Keratinocyte (primary cell): ENCODE measurements around the gene CDKN3. TPM values are rescaled to one million over a fixed set of nuclear protein-coding genes. Genes with fewer than 3 reads are reported as not detected.

Experiments
- DNase-seq: peaks from one replicate; pipeline ENCODE4 v3.0.0-alpha.2; 2011; ENCODE audit warnings: low read depth, missing footprints, low spot score
- FAIRE-seq: peaks from 2 replicates; lab custom pipeline; 2011; peaks lifted over from hg19 to GRCh38; lab: Jason Lieb, UNC
- H2AFZ ChIP-seq: 2 replicates; pipeline ENCODE4 v1.6.0; 2012; ENCODE audit warnings: low read length, control low read depth, inconsistent platforms; ENCODE audit not compliant: control insufficient read depth
- H3K27ac ChIP-seq: 2 replicates; pipeline ENCODE4 v1.5.1; 2011; ENCODE audit warnings: low read length; ENCODE audit not compliant: control insufficient read depth, insufficient read depth
- H3K27me3 ChIP-seq: 3 replicates; pipeline ENCODE4 v1.6.0; 2011; ENCODE audit warnings: low read length; ENCODE audit not compliant: control insufficient read depth, insufficient read depth; ENCODE audit errors: extremely low read depth
- H3K36me3 ChIP-seq, 2 experiments: 2 replicates in 1 of 2; 3 replicates in 1 of 2; pipeline ENCODE4 v1.5.1; 2011; ENCODE audit warnings: low read length in 2 of 2, mild to moderate bottlenecking in 1 of 2; ENCODE audit not compliant: control insufficient read depth in 2 of 2, insufficient read depth in 2 of 2; ENCODE audit errors: extremely low read depth in 1 of 2
- H3K4me1 ChIP-seq: 3 replicates; pipeline ENCODE4 v1.5.1; 2011; ENCODE audit warnings: low read length; ENCODE audit not compliant: control insufficient read depth, insufficient read depth; ENCODE audit errors: extremely low read depth
- H3K4me2 ChIP-seq: 3 replicates; pipeline ENCODE4 v1.6.0; 2011; ENCODE audit warnings: low read depth, low read length; ENCODE audit not compliant: control insufficient read depth, insufficient read depth; ENCODE audit errors: extremely low read depth
- H3K4me3 ChIP-seq, 3 experiments: fragments of 200-600 bp in 1 of 3; sonication (generic) in 1 of 3; 2 replicates in 2 of 3; 3 replicates in 1 of 3; pipeline ENCODE4 v1.5.1; 2011 to 2016; ENCODE audit warnings: low read length in 3 of 3, mild to moderate bottlenecking in 3 of 3, control low read depth in 2 of 3, inconsistent platforms in 1 of 3, low read depth in 1 of 3, mixed read lengths in 1 of 3, mixed run types in 1 of 3, moderate library complexity in 1 of 3; ENCODE audit not compliant: control insufficient read depth in 2 of 3, insufficient read depth in 2 of 3; ENCODE audit errors: extremely low read depth in 1 of 3
- H3K79me2 ChIP-seq: 2 replicates; pipeline ENCODE4 v1.6.0; 2012; ENCODE audit warnings: low read length; ENCODE audit not compliant: control insufficient read depth, insufficient read depth
- H3K9ac ChIP-seq: 3 replicates; pipeline ENCODE4 v1.6.0; 2011; ENCODE audit warnings: low read length; ENCODE audit not compliant: control insufficient read depth, insufficient read depth; ENCODE audit errors: extremely low read depth
- H3K9me1 ChIP-seq: 3 replicates; pipeline ENCODE4 v1.6.0; 2011; ENCODE audit warnings: low read length; ENCODE audit not compliant: control insufficient read depth, insufficient read depth; ENCODE audit errors: extremely low read depth
- H3K9me3 ChIP-seq: 2 replicates; pipeline ENCODE4 v1.5.1; 2012; ENCODE audit warnings: low read depth, low read length; ENCODE audit not compliant: control insufficient read depth
- H4K20me1 ChIP-seq: 3 replicates; pipeline ENCODE4 v1.6.0; 2011; ENCODE audit warnings: low read length; ENCODE audit not compliant: control insufficient read depth, insufficient read depth; ENCODE audit errors: extremely low read depth
- CTCF ChIP-seq, 3 experiments: IDR thresholded peaks in 1 of 3; conservative IDR thresholded peaks in 1 of 3; optimal IDR thresholded peaks in 1 of 3; 2 replicates in 2 of 3; 3 replicates in 1 of 3; pipeline versions ENCODE3 to v1.5.1; 2011; ENCODE audit warnings: low read length in 3 of 3, mild to moderate bottlenecking in 3 of 3, moderate library complexity in 2 of 3, control low read depth in 1 of 3, inconsistent platforms in 1 of 3; ENCODE audit not compliant: insufficient read depth in 2 of 3; ENCODE audit errors: extremely low read depth in 1 of 3
- EZH2 ChIP-seq: IDR thresholded peaks from one replicate; pipeline ENCODE4 v1.6.1; 2012; ENCODE audit warnings: inconsistent platforms, mild to moderate bottlenecking, low read length, moderate library complexity
- dilution Hi-C: fragments of 300-500 bp; cut with MboI; formaldehyde crosslinking; loops from one replicate; pipeline ENCODE4 v1.7.0; 2020; ENCODE audit warnings: low sequenced_read_pairs; ENCODE audit not compliant: extremely low pct_ligation_motif_present
- polyA plus RNA-seq, 5 experiments: library from polyadenylated mRNA; depleted of rRNA in 3 of 5; stranded (reverse) in 3 of 5; stranded (forward) in 1 of 5; unstranded in 1 of 5; fragments of >200 nt; gene quantifications; 1 replicate in 1 of 5; 2 replicates in 3 of 5; 3 replicates in 1 of 5; pipeline versions ENCODE4 v1.2.1 to v1.2.3, GENCODE V29; 2011 to 2012; ENCODE audit warnings: missing spikeins in 2 of 5, low read depth in 1 of 5, low replicate concordance in 1 of 5

The CDKN3 gene
- polyA plus RNA-seq, 1 donor (not counting 4 experiments of a cell fraction or from before 2014, with no cell fraction given) = 51.6 TPM

- TF ChIP-seq CTCF (optimal IDR thresholded peaks at IDR 0.05 in 1 of 3, IDR thresholded peaks at IDR 0.05 in 1 of 3, conservative IDR thresholded peaks at IDR 0.05 in 1 of 3; ENCODE audit: extremely low read depth in 1 of 3, insufficient read depth in 2 of 3, low read length in 3 of 3) = no peak
- TF ChIP-seq EZH2 = no peak
- Histone ChIP-seq H3K27me3 (no peaks in the 10 kb centered on the region), H3K4me2 (no peak overlapping the region), H3K4me1 (no peaks in the 10 kb centered on the region), H3K36me3 (peaks cover 0 to 12% of the 10 kb centered on the region in 2 experiments), H2AFZ (no peak overlapping the region), H3K79me2 (no peaks in the 10 kb centered on the region), H3K9ac (no peak overlapping the region), H3K27ac (no peak overlapping the region), H3K4me3 (no peak overlapping the region), H4K20me1 (no peaks in the 10 kb centered on the region), H3K9me1 (no peaks in the 10 kb centered on the region), H3K9me3 (no peaks in the 10 kb centered on the region)
- DNase-seq = no peak
- no peak for FAIRE-seq
- dilution Hi-C loops = no loop called here
These were observed 14.6 kb downstream of the CDKN3 start for GRCh38 chr14:54411371-54411770.

GRCh38 chr14:54420478-54421142, 23.8 kb downstream of the CDKN3 start:
- H3K27ac ChIP-seq = no peak overlapping the region
- no peak for DNase-seq
- FAIRE-seq = no peak
- no peaks in the 10 kb centered on the region for H3K9me3 ChIP-seq
- no peak overlapping the region for H3K4me3 ChIP-seq
- H3K9ac ChIP-seq = no peak overlapping the region
- H4K20me1 ChIP-seq = no peaks in the 10 kb centered on the region
- H3K9me1 ChIP-seq = no peaks in the 10 kb centered on the region
- no peak overlapping the region for H3K4me2 ChIP-seq
- dilution Hi-C loops = no loop called here
- H3K79me2 ChIP-seq = no peaks in the 10 kb centered on the region
- H2AFZ ChIP-seq = no peak overlapping the region
- no peaks in the 10 kb centered on the region for H3K36me3 ChIP-seq
- TF ChIP-seq EZH2 = no peak
- peak; percentile 55 to 63 (median 57) for TF ChIP-seq CTCF (optimal IDR thresholded peaks at IDR 0.05 in 1 of 3, IDR thresholded peaks at IDR 0.05 in 1 of 3, conservative IDR thresholded peaks at IDR 0.05 in 1 of 3; ENCODE audit: extremely low read depth in 1 of 3, insufficient read depth in 2 of 3, low read length in 3 of 3)
- no peaks in the 10 kb centered on the region for H3K27me3 ChIP-seq
- no peaks in the 10 kb centered on the region for H3K4me1 ChIP-seq
